H9 (cell line): ENCODE measurements around the gene CEP112. TPM values are rescaled to one million over a fixed set of nuclear protein-coding genes. Genes with fewer than 3 reads are reported as not detected.
A peak's percentile ranks its signal among the peaks of the same experiment; 100 is the strongest.

Experiments used
- DNase-seq: peaks from one replicate; pipeline ENCODE4 v3.0.0-alpha.2; 2017
- H2AFZ ChIP-seq: one replicate; pipeline ENCODE4 v1.6.1; 2013; ENCODE audit warnings: mild to moderate bottlenecking, low read length, control low read depth, moderate library complexity
- H2AK5ac ChIP-seq: 2 replicates; pipeline ENCODE4 v1.6.1; 2013; ENCODE audit warnings: low read length, control low read depth, mixed read lengths; ENCODE audit not compliant: insufficient read length
- H2BK120ac ChIP-seq: one replicate; pipeline ENCODE4 v1.6.1; 2013; ENCODE audit warnings: low read depth, mild to moderate bottlenecking, low read length, control low read depth, inconsistent platforms; ENCODE audit not compliant: poor library complexity, severe bottlenecking
- H2BK12ac ChIP-seq: 2 replicates; pipeline ENCODE4 v1.6.1; 2013; ENCODE audit warnings: low read length, control low read depth, mixed read lengths, low read depth; ENCODE audit not compliant: insufficient read length
- H2BK15ac ChIP-seq: 2 replicates; pipeline ENCODE4 v1.6.1; 2013; ENCODE audit warnings: low read depth, low read length, control low read depth
- H2BK20ac ChIP-seq: one replicate; pipeline ENCODE4 v1.6.1; 2013; ENCODE audit warnings: low read depth, mild to moderate bottlenecking, low read length, control low read depth, inconsistent platforms; ENCODE audit not compliant: poor library complexity, severe bottlenecking
- H2BK5ac ChIP-seq: 2 replicates; pipeline ENCODE4 v1.6.1; 2013; ENCODE audit warnings: low read length, control low read depth, mixed read lengths; ENCODE audit not compliant: insufficient read length
- H3K14ac ChIP-seq: 2 replicates; pipeline ENCODE4 v1.6.1; 2013; ENCODE audit warnings: low read length, control low read depth; ENCODE audit not compliant: insufficient read depth
- H3K18ac ChIP-seq: 2 replicates; pipeline ENCODE4 v1.6.1; 2013; ENCODE audit warnings: low read depth, mild to moderate bottlenecking, mixed read lengths, low read length, control low read depth; ENCODE audit not compliant: insufficient read length
- H3K23ac ChIP-seq: 2 replicates; pipeline ENCODE4 v1.6.1; 2013; ENCODE audit warnings: low read length, control low read depth, mixed read lengths, low read depth; ENCODE audit not compliant: insufficient read length
- H3K23me2 ChIP-seq: 2 replicates; pipeline ENCODE4 v1.6.1; 2013; ENCODE audit warnings: low read depth, mild to moderate bottlenecking, mixed read lengths, low read length, control low read depth; ENCODE audit not compliant: insufficient read length, poor library complexity, severe bottlenecking
- H3K27ac ChIP-seq: 2 replicates; pipeline ENCODE4 v1.5.1; 2013; ENCODE audit warnings: low read length, control low read depth, mixed read lengths, low read depth; ENCODE audit not compliant: insufficient read length
- H3K27me3 ChIP-seq: 2 replicates; pipeline ENCODE4 v1.6.1; 2013; ENCODE audit warnings: low read length, control low read depth, inconsistent platforms; ENCODE audit not compliant: insufficient read depth
- H3K4ac ChIP-seq: 2 replicates; pipeline ENCODE4 v1.6.1; 2013; ENCODE audit warnings: low read depth, mild to moderate bottlenecking, control low read depth, inconsistent platforms, low read length, moderate library complexity
- H3K4me1 ChIP-seq: 2 replicates; pipeline ENCODE4 v1.6.1; 2013; ENCODE audit warnings: low read length, control low read depth, inconsistent platforms; ENCODE audit not compliant: insufficient read depth
- H3K4me2 ChIP-seq: 2 replicates; pipeline ENCODE4 v1.6.1; 2013; ENCODE audit warnings: low read length, control low read depth, mixed read lengths; ENCODE audit not compliant: insufficient read length, insufficient read depth
- H3K56ac ChIP-seq: 2 replicates; pipeline ENCODE4 v1.6.1; 2013; ENCODE audit warnings: low read depth, mild to moderate bottlenecking, mixed read lengths, low read length, control low read depth; ENCODE audit not compliant: insufficient read length
- H3K79me1 ChIP-seq: 2 replicates; pipeline ENCODE4 v1.6.1; 2013; ENCODE audit warnings: low read depth, mild to moderate bottlenecking, moderate library complexity, low read length, control low read depth, inconsistent platforms; ENCODE audit not compliant: insufficient read depth, poor library complexity, severe bottlenecking
- H3K79me2 ChIP-seq: 2 replicates; pipeline ENCODE4 v1.6.1; 2013; ENCODE audit warnings: low read length, control low read depth, inconsistent platforms; ENCODE audit not compliant: insufficient read depth
- H3K9ac ChIP-seq: 2 replicates; pipeline ENCODE4 v1.6.1; 2013; ENCODE audit warnings: low read length, control low read depth, mixed read lengths; ENCODE audit not compliant: insufficient read length; ENCODE audit errors: extremely low read depth
- H3K9me3 ChIP-seq: one replicate; pipeline ENCODE4 v1.6.1; 2013; ENCODE audit warnings: low read depth, low read length, inconsistent platforms; ENCODE audit not compliant: control insufficient read depth
- H3T11ph ChIP-seq: one replicate; pipeline ENCODE4 v1.6.1; 2013; ENCODE audit warnings: mild to moderate bottlenecking, low read length, control low read depth, inconsistent platforms
- H4K20me1 ChIP-seq: one replicate; pipeline ENCODE4 v1.6.1; 2013; ENCODE audit not compliant: control insufficient read depth, insufficient read length, insufficient read depth
- H4K5ac ChIP-seq: 2 replicates; pipeline ENCODE4 v1.6.1; 2013; ENCODE audit warnings: low read depth, mild to moderate bottlenecking, mixed read lengths, low read length, control low read depth; ENCODE audit not compliant: insufficient read length
- H4K8ac ChIP-seq: replicated peaks from 2 replicates; pipeline ENCODE4 v1.6.1; 2013; ENCODE audit warnings: low read length, control low read depth, mixed read lengths, low read depth; ENCODE audit not compliant: insufficient read length
- H4K91ac ChIP-seq: 2 replicates; pipeline ENCODE4 v1.6.1; 2013; ENCODE audit warnings: low read depth, mild to moderate bottlenecking, moderate library complexity, mixed read lengths, low read length, control low read depth; ENCODE audit not compliant: insufficient read length
- H3K27ac Mint-ChIP-seq, 3 experiments: 2 replicates in 2 of 3; 3 replicates in 1 of 3; pipeline ENCODE4 v1.8.0; 2020 to 2021; ENCODE audit warnings: mixed read lengths in 3 of 3, mild to moderate bottlenecking in 1 of 3, moderate library complexity in 1 of 3
- H3K27me3 Mint-ChIP-seq: 2 replicates; pipeline ENCODE4 v1.8.0; 2021; ENCODE audit warnings: low read depth, mild to moderate bottlenecking, moderate library complexity, mixed read lengths
- H3K36me3 Mint-ChIP-seq, 3 experiments: 2 replicates in 2 of 3; 3 replicates in 1 of 3; pipeline ENCODE4 v1.8.0; 2020 to 2021; ENCODE audit warnings: low read depth in 3 of 3, mixed read lengths in 3 of 3; ENCODE audit not compliant: insufficient read depth in 1 of 3
- H3K4me1 Mint-ChIP-seq, 2 experiments: 2 replicates each; pipeline ENCODE4 v1.8.0; 2020; ENCODE audit warnings: mixed read lengths in 2 of 2
- H3K4me3 Mint-ChIP-seq, 2 experiments: 2 replicates in 1 of 2; 3 replicates in 1 of 2; pipeline ENCODE4 v1.8.0; 2020 to 2021; ENCODE audit warnings: mild to moderate bottlenecking in 2 of 2, mixed read lengths in 2 of 2, moderate library complexity in 1 of 2
- H3K9me3 Mint-ChIP-seq, 2 experiments: 2 replicates in 1 of 2; 3 replicates in 1 of 2; pipeline ENCODE4 v1.8.0; 2020; ENCODE audit warnings: mild to moderate bottlenecking in 2 of 2, mixed read lengths in 2 of 2, moderate library complexity in 1 of 2
- CTCF ChIP-seq: fragments of 200-600 bp; sonication (generic); conservative IDR thresholded peaks from 3 replicates; pipeline ENCODE4 v1.8.0; 2021; ENCODE audit warnings: antibody characterized with exemption, mild to moderate bottlenecking
- WGBS: extraction: QIAGEN DNeasy Blood & Tissue Kit; methylation state at CpG from one replicate; pipeline ENCODE4 v1.1.7; 2013; ENCODE audit warnings: missing lambda C conversion rate, low lambda C conversion rate, mixed read lengths; ENCODE audit not compliant: insufficient read length; ENCODE audit errors: extremely low coverage; 5-methylcytosine and 5-hydroxymethylcytosine counted together
- total RNA-seq: library from RNA; stranded (reverse); gene quantifications from 2 replicates; pipeline ENCODE4 v1.2.1, GENCODE V29; 2021

Gene CEP112
- total RNA-seq, 1 experiment from 2014 or later = 5.4 TPM

GRCh38 chr17:65918500-65918899 lies 273.4 kb downstream of the CEP112 start:
- Mint-ChIP-seq H3K4me1 (peaks cover 9 to 13% of the 10 kb centered on the region in 2 experiments), H3K4me3 (no peak overlapping the region), H3K27me3 (no peaks in the 10 kb centered on the region), H3K9me3 (no peaks in the 10 kb centered on the region), H3K36me3 (no peaks in the 10 kb centered on the region), H3K27ac (0 out of 7 replicates have a peak overlapping the region, but pooled peaks of 1 of the 3 experiments have one; percentile 66)
- Histone ChIP-seq H2AK5ac (no peak overlapping the region), H4K20me1 (no peaks in the 10 kb centered on the region), H3K27me3 (no peaks in the 10 kb centered on the region), H2AFZ (no peak overlapping the region), H4K5ac (no peak overlapping the region), H3K18ac (no peak overlapping the region), H2BK15ac (no peak overlapping the region), H3K56ac (no peak overlapping the region), H2BK120ac (no peak overlapping the region), H3K9me3 (no peaks in the 10 kb centered on the region), H2BK12ac (no peak overlapping the region), H3K9ac (no peak overlapping the region), H3K14ac (no peak overlapping the region), H3K4me2 (no peak overlapping the region), H3K27ac (no peak overlapping the region), H4K91ac (no peak overlapping the region), H4K8ac (no peak overlapping the region), H2BK5ac (no peak overlapping the region), H3K79me2 (no peaks in the 10 kb centered on the region), H3K4ac (no peak overlapping the region), H3K23ac (no peak overlapping the region), H3K23me2 (no peaks in the 10 kb centered on the region), H3K4me1 (no peaks in the 10 kb centered on the region), H2BK20ac (no peak overlapping the region), H3T11ph (no peak overlapping the region), H3K79me1 (no peaks in the 10 kb centered on the region)
- no peak for DNase-seq
- TF ChIP-seq CTCF = no peak
- no CpG with 5 or more reads among the region's 1 CpG for WGBS
